Thyroid gland (tissue), 4 donors: ENCODE data around the gene DSCAM. TPM values are rescaled to one million over a fixed set of nuclear protein-coding genes. Genes with fewer than 3 reads are reported as not detected.

Experiments
- DNase-seq, 2 donors: peaks; one replicate each; pipeline ENCODE4 v3.0.0-alpha.2; 2019
- H3K27ac ChIP-seq, 3 donors: fragments of 200-600 bp; sonication (generic); 1 replicate in 2 of 3; 2 replicates in 1 of 3; pipeline ENCODE4 v1.5.1; 2016 to 2019; ENCODE audit warnings: mild to moderate bottlenecking in 1 of 3, moderate library complexity in 1 of 3
- H3K27me3 ChIP-seq: fragments of 200-600 bp; sonication (generic); one replicate; pipeline ENCODE4 v1.5.1; 2019
- H3K36me3 ChIP-seq, 2 donors: fragments of 200-600 bp; sonication (generic); one replicate each; pipeline ENCODE4 v1.5.1; 2016 to 2019
- H3K4me1 ChIP-seq, 2 donors: fragments of 200-600 bp; sonication (generic); one replicate each; pipeline ENCODE4 v1.5.1; 2017 to 2019
- H3K4me3 ChIP-seq, 3 donors: fragments of 200-600 bp; sonication (generic); replicated peaks in 1 of 3; 1 replicate in 2 of 3; 2 replicates in 1 of 3; pipeline ENCODE4 v1.5.1; 2016; ENCODE audit warnings: mild to moderate bottlenecking in 1 of 3
- H3K9me3 ChIP-seq: fragments of 200-600 bp; sonication (generic); one replicate; pipeline ENCODE4 v1.5.1; 2017
- POLR2A ChIP-seq, 2 donors: fragments of 450-650 bp; IDR thresholded peaks; one replicate each; pipeline ENCODE4 v1.6.1; 2017; ENCODE audit warnings: antibody characterized with exemption in 2 of 2, mild to moderate bottlenecking in 2 of 2, moderate library complexity in 1 of 2
- WGBS, 2 donors: methylation state at CpG; one replicate each; pipeline ENCODE4 v1.1.5; 2017; 5-methylcytosine and 5-hydroxymethylcytosine counted together
- intact Hi-C: fragments of 100-400 bp; cut with DNase I; formaldehyde crosslinking; loops from one replicate; pipeline ENCODE4 v1.15.1; 2023
- total RNA-seq, 4 donors: library from RNA; depleted of rRNA; stranded (reverse); fragments of >200 nt; gene quantifications; one replicate each; pipeline ENCODE4 v1.2.3, GENCODE V29; 2016
- TF ChIP-seq, protein P1 (sequence below), 6 experiments: fragments of 200-600 bp in 3 of 6; fragments of 450-650 bp in 3 of 6; sonication (generic) in 3 of 6; IDR thresholded peaks; one replicate each; pipeline ENCODE4 v1.5.1; 2016 to 2019; ENCODE audit warnings: antibody characterized with exemption in 6 of 6, mild to moderate bottlenecking in 2 of 6, inconsistent platforms in 1 of 6, moderate library complexity in 1 of 6

DSCAM gene
- total RNA-seq, 4 donors from 2014 or later = 0.20 TPM; not detected in 3

DNA sequence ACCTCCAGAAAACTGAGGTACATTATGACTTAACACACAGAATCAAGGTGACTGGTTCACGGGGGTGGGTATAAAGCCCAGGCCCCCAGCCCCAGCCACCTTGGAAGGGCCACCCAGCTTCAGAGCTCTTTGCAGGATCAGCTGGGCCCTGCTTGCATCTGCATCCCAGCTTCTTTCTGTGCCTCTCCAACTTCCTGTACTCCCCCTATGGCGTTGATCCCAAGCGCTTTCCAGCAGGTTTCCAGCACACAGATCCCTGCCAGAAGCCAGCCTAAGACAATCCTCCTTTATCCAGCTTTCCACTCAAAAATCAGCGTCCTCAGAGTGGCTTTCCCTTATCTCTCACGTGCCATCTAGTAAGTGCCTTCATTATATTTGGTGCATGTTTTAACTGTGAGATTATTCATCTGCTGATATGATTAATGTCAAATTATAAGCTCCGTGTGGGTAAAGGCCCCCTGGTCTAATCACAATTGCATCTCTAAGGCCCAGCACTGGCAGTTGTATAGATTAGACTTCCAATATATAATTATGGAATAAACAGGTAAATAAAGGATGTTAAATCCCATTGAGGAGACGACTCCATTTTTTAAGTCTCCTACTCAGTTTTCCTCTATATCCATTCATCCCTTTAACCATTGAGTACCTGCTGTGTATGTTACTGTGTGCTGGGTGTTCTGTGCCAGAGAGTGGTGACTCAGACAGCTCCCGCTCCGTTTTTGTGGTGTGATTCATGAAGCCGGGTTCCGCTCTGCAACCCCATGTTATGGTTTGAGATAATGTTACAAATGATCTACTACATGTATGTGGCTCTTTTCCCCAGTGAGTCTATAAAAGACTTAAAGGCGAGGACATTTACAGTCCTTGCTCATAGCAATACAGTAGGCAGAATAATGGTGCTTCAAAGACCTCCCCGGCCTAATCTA is 592.2 kb downstream of the DSCAM start:
- WGBS, 2 donors = 78% methylated on average over 13 of the region's 13 CpGs
- Histone ChIP-seq H3K27ac (no peak overlapping the region), H3K36me3 (no peaks in the 10 kb centered on the region), H3K27me3 (no peaks in the 10 kb centered on the region), H3K4me1 (no peaks in the 10 kb centered on the region), H3K4me3 (no peak overlapping the region), H3K9me3 (no peaks in the 10 kb centered on the region)
- no peak for DNase-seq
- intact Hi-C loops = no loop called here
- TF ChIP-seq POLR2A (IDR thresholded peaks at IDR 0.05) = no peak

DNA sequence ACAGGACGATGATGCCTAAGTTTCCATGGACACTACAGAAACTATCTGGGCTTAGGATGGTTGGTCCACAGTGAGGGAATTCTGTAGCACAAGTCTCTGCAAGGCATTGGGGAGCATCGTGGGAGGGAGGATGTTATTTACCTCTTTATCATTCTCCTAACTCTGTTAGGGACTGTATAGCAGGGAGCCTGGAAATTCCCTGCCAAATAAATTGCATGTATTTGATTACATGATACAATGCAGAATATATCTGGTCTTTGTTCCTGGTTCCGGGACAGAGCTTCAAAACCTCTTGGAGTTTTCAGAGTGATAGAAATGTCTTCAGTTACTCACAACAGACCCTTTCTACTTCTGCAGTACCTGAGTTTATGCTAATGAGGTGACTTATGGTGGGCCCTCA is 593.8 kb downstream of the DSCAM start:
- intact Hi-C loops = no loop called here
- WGBS, 2 donors = 77 to 79% methylated on average over 3 of the region's 3 CpGs
- no peak overlapping the region for H3K27ac ChIP-seq
- no peak for TF ChIP-seq POLR2A (IDR thresholded peaks at IDR 0.05)
- TF ChIP-seq, protein P1, sequence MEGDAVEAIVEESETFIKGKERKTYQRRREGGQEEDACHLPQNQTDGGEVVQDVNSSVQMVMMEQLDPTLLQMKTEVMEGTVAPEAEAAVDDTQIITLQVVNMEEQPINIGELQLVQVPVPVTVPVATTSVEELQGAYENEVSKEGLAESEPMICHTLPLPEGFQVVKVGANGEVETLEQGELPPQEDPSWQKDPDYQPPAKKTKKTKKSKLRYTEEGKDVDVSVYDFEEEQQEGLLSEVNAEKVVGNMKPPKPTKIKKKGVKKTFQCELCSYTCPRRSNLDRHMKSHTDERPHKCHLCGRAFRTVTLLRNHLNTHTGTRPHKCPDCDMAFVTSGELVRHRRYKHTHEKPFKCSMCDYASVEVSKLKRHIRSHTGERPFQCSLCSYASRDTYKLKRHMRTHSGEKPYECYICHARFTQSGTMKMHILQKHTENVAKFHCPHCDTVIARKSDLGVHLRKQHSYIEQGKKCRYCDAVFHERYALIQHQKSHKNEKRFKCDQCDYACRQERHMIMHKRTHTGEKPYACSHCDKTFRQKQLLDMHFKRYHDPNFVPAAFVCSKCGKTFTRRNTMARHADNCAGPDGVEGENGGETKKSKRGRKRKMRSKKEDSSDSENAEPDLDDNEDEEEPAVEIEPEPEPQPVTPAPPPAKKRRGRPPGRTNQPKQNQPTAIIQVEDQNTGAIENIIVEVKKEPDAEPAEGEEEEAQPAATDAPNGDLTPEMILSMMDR (IDR thresholded peaks at IDR 0.05) = no peak
- DNase-seq = no peak
- no peaks in the 10 kb centered on the region for H3K36me3 ChIP-seq
- H3K4me3 ChIP-seq = no peak overlapping the region
- no peaks in the 10 kb centered on the region for H3K4me1 ChIP-seq
- H3K9me3 ChIP-seq = no peaks in the 10 kb centered on the region
- no peaks in the 10 kb centered on the region for H3K27me3 ChIP-seq

DNA sequence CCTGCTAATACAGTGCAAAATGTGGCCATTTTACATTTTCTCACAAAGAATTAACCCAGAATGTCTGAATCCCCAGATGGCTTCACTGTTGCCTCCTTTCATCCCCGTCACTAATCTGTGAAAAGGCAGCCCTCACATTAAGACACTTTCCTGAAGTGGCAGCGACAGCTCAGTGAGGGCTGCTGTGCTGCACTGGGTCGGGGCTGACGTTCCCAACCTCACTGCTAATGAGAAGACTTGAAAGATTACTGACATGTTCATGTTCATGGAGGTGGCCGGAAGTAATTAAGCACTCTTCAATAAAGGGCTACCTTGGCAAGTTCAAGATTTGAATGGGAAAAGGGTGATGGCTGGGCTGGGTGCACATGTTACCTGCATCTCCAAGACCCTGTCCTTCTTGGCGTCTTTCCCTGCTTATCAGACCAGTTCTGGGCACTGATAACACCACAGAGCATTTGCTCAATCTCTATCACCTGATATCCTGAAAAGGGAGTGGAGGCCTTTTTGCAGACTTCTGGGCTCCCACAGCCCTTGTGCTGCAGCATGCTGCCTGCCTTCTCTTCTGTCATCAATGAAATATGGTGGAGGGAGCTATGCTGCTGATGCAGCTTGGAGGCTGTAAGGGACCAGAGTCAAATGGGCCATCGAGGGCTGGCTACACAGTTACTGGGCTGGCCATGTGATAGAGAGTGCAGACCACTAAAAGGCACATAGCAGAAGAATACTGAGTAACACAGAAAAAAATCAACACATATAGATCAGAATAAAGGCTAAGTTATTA is 596.3 kb downstream of the DSCAM start:
- Histone ChIP-seq H3K9me3 (no peaks in the 10 kb centered on the region), H3K4me3 (no peak overlapping the region), H3K27me3 (no peaks in the 10 kb centered on the region), H3K4me1 (no peaks in the 10 kb centered on the region), H3K36me3 (no peaks in the 10 kb centered on the region), H3K27ac (no peak overlapping the region)
- 86 to 89% methylated on average over 7 of the region's 7 CpGs for WGBS, 2 donors
- TF ChIP-seq POLR2A (IDR thresholded peaks at IDR 0.05) = no peak
- TF ChIP-seq, protein P1 (IDR thresholded peaks at IDR 0.05) = no peak
- no peak for DNase-seq
- intact Hi-C loops = no loop called here

GRCh38 chr21:40244981-40245380 is 602.0 kb downstream of the DSCAM start:
- Histone ChIP-seq H3K36me3 (no peaks in the 10 kb centered on the region), H3K27ac (no peak overlapping the region), H3K27me3 (no peaks in the 10 kb centered on the region), H3K9me3 (no peaks in the 10 kb centered on the region), H3K4me1 (no peaks in the 10 kb centered on the region), H3K4me3 (no peak overlapping the region)
- TF ChIP-seq, protein P1 (IDR thresholded peaks at IDR 0.05) = no peak
- no peak for TF ChIP-seq POLR2A (IDR thresholded peaks at IDR 0.05)
- intact Hi-C loops = no loop called here
- no peak for DNase-seq
- 52 to 57% methylated on average over 4 of the region's 4 CpGs for WGBS, 2 donors

DNA sequence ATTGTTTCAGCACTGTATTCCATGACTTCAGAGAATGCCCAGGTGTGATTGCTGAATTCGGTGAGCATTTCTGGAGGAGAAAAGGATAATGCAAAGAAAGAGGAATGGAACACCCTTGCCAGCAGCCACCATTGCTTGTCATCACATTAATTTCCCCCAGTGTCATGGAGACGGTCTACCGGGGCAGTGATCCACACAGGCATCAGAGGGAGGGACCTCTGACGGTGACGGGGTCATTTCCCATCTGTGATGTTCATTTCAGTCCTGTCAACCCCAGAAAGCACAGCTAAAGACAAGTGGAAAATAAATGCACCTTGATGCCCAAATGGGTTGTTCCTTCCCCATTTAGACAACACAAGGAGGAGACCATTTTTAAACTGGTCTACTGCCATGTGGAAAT is 603.3 kb downstream of the DSCAM start:
- DNase-seq = no peak
- no peak overlapping the region for H3K4me3 ChIP-seq
- no peaks in the 10 kb centered on the region for H3K9me3 ChIP-seq
- no peaks in the 10 kb centered on the region for H3K27me3 ChIP-seq
- no peak for TF ChIP-seq POLR2A (IDR thresholded peaks at IDR 0.05)
- TF ChIP-seq, protein P1 (IDR thresholded peaks at IDR 0.05) = no peak
- no peaks in the 10 kb centered on the region for H3K36me3 ChIP-seq
- intact Hi-C loops = no loop called here
- 85 to 91% methylated on average over 5 of the region's 5 CpGs for WGBS, 2 donors
- no peaks in the 10 kb centered on the region for H3K4me1 ChIP-seq
- H3K27ac ChIP-seq = no peak overlapping the region
